ENCODE data around the gene ITGB4.
A peak's percentile ranks its signal among the peaks of the same experiment; 100 is the strongest.

The ITGB4 gene

DNA sequence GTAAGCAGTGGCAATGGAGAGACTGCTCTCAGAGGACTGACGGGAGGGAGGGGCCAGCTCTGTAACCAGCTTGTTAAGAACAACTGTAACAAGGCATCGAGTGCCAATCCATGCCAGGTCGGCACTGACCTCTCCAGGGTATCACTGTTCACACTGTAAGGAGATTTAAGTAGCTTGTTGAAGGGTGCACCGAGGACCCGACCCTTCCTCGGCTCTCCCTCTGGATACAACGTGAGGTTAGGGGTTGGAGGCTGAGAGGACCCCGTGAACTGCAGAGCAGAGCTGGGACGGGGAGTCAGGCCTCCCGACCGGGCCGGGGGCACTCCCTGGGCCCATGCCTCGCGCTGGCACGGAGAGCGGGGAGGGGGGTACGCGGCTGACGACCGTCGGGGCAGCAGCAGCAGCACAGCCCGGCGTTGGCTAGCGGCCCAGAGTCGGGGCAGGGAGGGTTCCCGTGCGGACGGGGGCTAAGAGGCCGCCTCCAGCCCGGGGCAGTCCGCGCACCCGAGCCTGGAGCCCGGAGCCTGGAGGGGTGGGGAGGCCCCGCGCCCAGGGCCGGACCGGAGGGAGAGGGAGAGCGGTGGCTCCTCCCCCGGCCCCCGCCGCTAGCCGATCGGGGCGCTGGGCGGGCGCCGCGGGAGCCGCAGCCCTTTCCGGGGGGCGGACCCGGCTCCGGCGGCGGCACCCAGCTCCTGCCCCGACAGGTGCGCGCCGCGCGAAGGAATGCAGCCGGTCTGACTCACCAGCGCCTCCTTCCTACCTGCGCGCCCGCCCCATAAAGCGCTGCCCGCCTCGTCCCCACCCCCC is at the start of gene ITGB4:
Gene ITGB4, plus strand, starts transcription at position 804 of the 807 bp plus-strand sequence. CDS start 3,245 bp downstream, outside the sequence.
- no peaks in the 10 kb centered on the region for H3K9me3 Mint-ChIP-seq
- no peaks in the 10 kb centered on the region for H3K4me1 Mint-ChIP-seq
- no peak within 1 kb of the TSS for H3K27ac Mint-ChIP-seq
- TF ChIP-seq, protein P1, sequence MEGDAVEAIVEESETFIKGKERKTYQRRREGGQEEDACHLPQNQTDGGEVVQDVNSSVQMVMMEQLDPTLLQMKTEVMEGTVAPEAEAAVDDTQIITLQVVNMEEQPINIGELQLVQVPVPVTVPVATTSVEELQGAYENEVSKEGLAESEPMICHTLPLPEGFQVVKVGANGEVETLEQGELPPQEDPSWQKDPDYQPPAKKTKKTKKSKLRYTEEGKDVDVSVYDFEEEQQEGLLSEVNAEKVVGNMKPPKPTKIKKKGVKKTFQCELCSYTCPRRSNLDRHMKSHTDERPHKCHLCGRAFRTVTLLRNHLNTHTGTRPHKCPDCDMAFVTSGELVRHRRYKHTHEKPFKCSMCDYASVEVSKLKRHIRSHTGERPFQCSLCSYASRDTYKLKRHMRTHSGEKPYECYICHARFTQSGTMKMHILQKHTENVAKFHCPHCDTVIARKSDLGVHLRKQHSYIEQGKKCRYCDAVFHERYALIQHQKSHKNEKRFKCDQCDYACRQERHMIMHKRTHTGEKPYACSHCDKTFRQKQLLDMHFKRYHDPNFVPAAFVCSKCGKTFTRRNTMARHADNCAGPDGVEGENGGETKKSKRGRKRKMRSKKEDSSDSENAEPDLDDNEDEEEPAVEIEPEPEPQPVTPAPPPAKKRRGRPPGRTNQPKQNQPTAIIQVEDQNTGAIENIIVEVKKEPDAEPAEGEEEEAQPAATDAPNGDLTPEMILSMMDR (IDR thresholded peaks at IDR 0.05; ENCODE audit: unreplicated experiment in 3 of 3) = no peak
- H3K36me3 Mint-ChIP-seq (ENCODE audit: low read depth) = no peaks in the 10 kb centered on the region
- peaks cover 75% of the 10 kb centered on the region for H3K27me3 Mint-ChIP-seq (ENCODE audit: low read depth)
- H3K4me3 Mint-ChIP-seq = peak within 1 kb of the TSS; percentile 76 to 82 (median 78)

DNA sequence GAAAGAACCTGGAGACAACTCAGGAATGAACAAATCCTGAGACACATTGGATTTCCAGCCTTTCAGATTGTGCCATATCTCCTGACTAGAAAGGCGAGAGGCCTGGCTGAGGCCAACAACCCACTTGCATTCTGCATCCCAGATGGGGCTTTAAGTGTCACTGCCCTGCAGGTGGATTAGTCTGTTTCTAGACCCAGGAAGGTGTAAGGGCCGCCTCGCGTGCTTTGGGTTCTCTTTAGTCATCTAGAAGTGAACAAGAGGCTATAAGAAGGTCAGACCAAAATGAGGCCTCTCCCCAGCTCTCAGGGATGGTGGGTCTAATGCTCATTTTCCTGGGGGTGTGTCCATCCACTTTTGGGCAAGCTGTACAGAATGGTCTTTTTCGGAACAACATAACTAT is 49.2 kb upstream of the ITGB4 start:
- H3K4me3 Mint-ChIP-seq = no peak overlapping the region
- H3K9me3 Mint-ChIP-seq = no peaks in the 10 kb centered on the region
- peaks cover 6% of the 10 kb centered on the region for H3K4me1 Mint-ChIP-seq
- TF ChIP-seq, protein P1 (IDR thresholded peaks at IDR 0.05; ENCODE audit: unreplicated experiment in 3 of 3) = no peak
- H3K27ac Mint-ChIP-seq = no peak overlapping the region
- H3K27me3 Mint-ChIP-seq (ENCODE audit: low read depth) = no peaks in the 10 kb centered on the region
- peaks cover 40% of the 10 kb centered on the region for H3K36me3 Mint-ChIP-seq (ENCODE audit: low read depth)

DNA sequence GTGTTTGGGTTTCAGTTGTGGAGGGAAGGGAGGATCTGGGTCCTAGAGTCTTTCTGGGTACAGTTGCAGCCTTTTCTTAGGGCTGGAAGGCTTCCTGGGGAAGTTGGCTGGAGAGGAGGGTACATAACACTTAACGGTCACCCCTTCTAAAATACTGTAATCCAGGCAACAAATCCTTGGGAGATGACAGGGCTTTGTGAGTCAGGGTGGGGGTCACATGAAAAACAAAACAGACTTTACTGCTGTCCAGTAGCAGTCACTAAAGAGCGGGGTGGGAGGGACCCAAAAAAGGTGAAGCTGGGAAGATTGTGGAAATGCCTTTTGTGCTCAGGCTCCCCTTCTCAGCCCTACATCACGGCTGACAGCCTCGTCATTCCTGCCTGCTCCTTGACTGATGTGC is 47.8 kb upstream of the ITGB4 start:
- Mint-ChIP-seq H3K4me1 (peaks cover 2% of the 10 kb centered on the region), H3K9me3 (no peaks in the 10 kb centered on the region), H3K27ac (no peak overlapping the region), H3K4me3 (no peak overlapping the region), H3K27me3 (ENCODE audit: low read depth) (no peaks in the 10 kb centered on the region), H3K36me3 (ENCODE audit: low read depth) (peaks cover 40% of the 10 kb centered on the region)
- TF ChIP-seq, protein P1 (IDR thresholded peaks at IDR 0.05; ENCODE audit: unreplicated experiment in 3 of 3) = no peak

DNA sequence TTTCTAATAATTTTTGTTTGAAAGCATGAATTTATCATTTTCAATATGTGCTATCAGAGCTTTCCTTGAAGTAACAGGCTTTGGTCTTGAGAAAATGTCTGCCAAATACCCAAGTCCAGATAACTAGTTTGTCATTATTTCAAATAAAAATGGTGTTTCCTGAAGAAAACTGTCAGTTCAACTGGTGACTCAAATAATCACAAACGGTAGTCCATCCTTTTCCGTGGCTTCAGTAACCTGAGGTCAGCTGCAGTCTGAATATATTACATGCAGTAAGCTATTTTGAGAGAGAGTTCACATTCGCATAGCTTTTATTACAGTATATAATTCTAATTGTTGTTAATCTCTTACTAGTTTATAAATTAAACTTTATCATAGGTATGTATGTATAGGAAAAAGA is 44.8 kb upstream of the ITGB4 start:
- TF ChIP-seq, protein P1 (IDR thresholded peaks at IDR 0.05; ENCODE audit: unreplicated experiment in 3 of 3) = no peak
- no peaks in the 10 kb centered on the region for H3K27me3 Mint-ChIP-seq (ENCODE audit: low read depth)
- no peak overlapping the region for H3K4me3 Mint-ChIP-seq
- H3K9me3 Mint-ChIP-seq = no peaks in the 10 kb centered on the region
- peaks cover 35% of the 10 kb centered on the region for H3K36me3 Mint-ChIP-seq (ENCODE audit: low read depth)
- no peak overlapping the region for H3K27ac Mint-ChIP-seq
- no peaks in the 10 kb centered on the region for H3K4me1 Mint-ChIP-seq

DNA sequence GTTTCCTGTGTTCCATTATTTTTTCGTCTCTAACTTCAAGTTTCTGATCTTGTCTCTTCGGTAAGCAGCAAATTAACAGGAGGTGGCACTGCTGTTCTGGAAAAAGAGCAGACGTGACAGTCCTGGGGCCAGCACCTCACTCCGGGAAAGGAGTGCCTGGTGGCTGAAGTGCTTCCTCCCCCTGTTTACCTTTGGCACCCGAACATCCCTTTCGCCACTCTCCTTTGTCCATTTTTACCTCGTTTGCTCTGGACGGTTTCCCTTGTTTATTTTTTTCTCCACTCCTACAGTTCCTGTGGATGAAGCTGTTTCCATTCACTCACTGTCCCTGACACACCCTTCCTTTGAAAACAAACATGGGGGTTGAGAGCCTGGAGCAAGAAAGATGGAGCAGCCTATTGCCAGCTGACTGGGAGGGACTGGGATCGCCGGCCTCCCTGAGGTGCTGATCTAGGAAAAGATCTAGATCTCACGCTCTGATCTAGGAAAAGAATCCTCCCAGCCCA is 41.5 kb upstream of the ITGB4 start:
- H3K4me3 Mint-ChIP-seq = no peak overlapping the region
- TF ChIP-seq, protein P1 (IDR thresholded peaks at IDR 0.05; ENCODE audit: unreplicated experiment in 3 of 3) = no peak
- H3K27ac Mint-ChIP-seq = no peak overlapping the region
- peaks cover 19% of the 10 kb centered on the region for H3K36me3 Mint-ChIP-seq (ENCODE audit: low read depth)
- H3K4me1 Mint-ChIP-seq = no peaks in the 10 kb centered on the region
- no peaks in the 10 kb centered on the region for H3K9me3 Mint-ChIP-seq
- no peaks in the 10 kb centered on the region for H3K27me3 Mint-ChIP-seq (ENCODE audit: low read depth)

DNA sequence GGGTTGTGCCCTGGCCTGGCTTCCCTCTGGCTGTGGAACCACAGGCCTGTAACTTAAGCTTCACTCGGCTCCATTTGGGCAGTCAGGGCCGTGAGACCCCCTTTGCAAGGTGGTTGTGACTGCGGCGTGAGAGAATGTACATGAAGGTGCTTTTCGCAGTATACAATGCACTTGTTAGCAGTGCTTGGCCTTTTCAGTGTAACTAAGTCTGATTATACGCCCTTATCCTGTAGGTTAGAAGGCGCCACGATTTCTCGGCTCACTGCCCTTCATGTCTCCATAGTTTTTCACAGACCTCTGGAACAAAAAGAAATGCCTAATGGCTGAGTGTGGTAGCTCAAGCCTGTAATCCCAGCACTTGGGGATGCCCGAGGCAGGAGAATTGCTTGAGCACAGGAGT is 40.8 kb upstream of the ITGB4 start:
- H3K36me3 Mint-ChIP-seq (ENCODE audit: low read depth) = peaks cover 17% of the 10 kb centered on the region
- TF ChIP-seq, protein P1 (IDR thresholded peaks at IDR 0.05; ENCODE audit: unreplicated experiment in 3 of 3) = no peak
- H3K4me1 Mint-ChIP-seq = no peaks in the 10 kb centered on the region
- no peak overlapping the region for H3K4me3 Mint-ChIP-seq
- H3K27me3 Mint-ChIP-seq (ENCODE audit: low read depth) = no peaks in the 10 kb centered on the region
- H3K27ac Mint-ChIP-seq = no peak overlapping the region
- no peaks in the 10 kb centered on the region for H3K9me3 Mint-ChIP-seq
